Hepatocyte (in vitro differentiated cells): Measurements from ENCODE around the gene KIF6. TPM values are rescaled to one million over a fixed set of nuclear protein-coding genes. Genes with fewer than 3 reads are reported as not detected.

ENCODE experiments used
- DNase-seq: peaks from one replicate; pipeline ENCODE4 v3.0.0-alpha.2; 2016; ENCODE audit warnings: low spot score
- H2AFZ ChIP-seq: fragments of 200-600 bp; sonication (generic); 2 replicates; pipeline ENCODE4 v1.6.0; 2016; ENCODE audit warnings: antibody characterized with exemption, mild to moderate bottlenecking
- H3K27ac ChIP-seq: fragments of 200-600 bp; sonication (generic); 2 replicates; pipeline ENCODE4 v1.5.1; 2016; ENCODE audit warnings: mild to moderate bottlenecking
- H3K27me3 ChIP-seq: fragments of 200-600 bp; sonication (generic); 2 replicates; pipeline ENCODE4 v1.6.1; 2016
- H3K36me3 ChIP-seq: fragments of 200-600 bp; sonication (generic); replicated peaks from 2 replicates; pipeline ENCODE4 v1.5.1; 2016; ENCODE audit warnings: low read depth; ENCODE audit not compliant: insufficient read depth
- H3K4me1 ChIP-seq: fragments of 200-600 bp; sonication (generic); 2 replicates; pipeline ENCODE4 v1.5.1; 2016; ENCODE audit warnings: mild to moderate bottlenecking, moderate library complexity; ENCODE audit not compliant: insufficient read depth
- H3K4me2 ChIP-seq: fragments of 200-600 bp; sonication (generic); 2 replicates; pipeline ENCODE4 v1.6.0; 2016
- H3K4me3 ChIP-seq: fragments of 200-600 bp; sonication (generic); 2 replicates; pipeline ENCODE4 v1.5.1; 2016; ENCODE audit warnings: mild to moderate bottlenecking
- H3K79me2 ChIP-seq: fragments of 200-600 bp; sonication (generic); 2 replicates; pipeline ENCODE4 v1.6.0; 2017; ENCODE audit warnings: mild to moderate bottlenecking
- H3K9me2 ChIP-seq: fragments of 200-600 bp; sonication (generic); replicated peaks from 2 replicates; pipeline ENCODE4 v1.6.0; 2017; ENCODE audit warnings: mild to moderate bottlenecking; ENCODE audit not compliant: insufficient read depth
- H3K9me3 ChIP-seq: fragments of 200-600 bp; sonication (generic); 2 replicates; pipeline ENCODE4 v1.5.1; 2016; ENCODE audit warnings: low read depth, mild to moderate bottlenecking
- H4K20me1 ChIP-seq: fragments of 200-600 bp; sonication (generic); 2 replicates; pipeline ENCODE4 v1.6.0; 2016; ENCODE audit warnings: mild to moderate bottlenecking; ENCODE audit not compliant: insufficient read depth, poor library complexity, severe bottlenecking
- EZH2 ChIP-seq: fragments of 200-600 bp; sonication (generic); IDR thresholded peaks from 2 replicates; pipeline ENCODE4 v1.6.1; 2016; ENCODE audit warnings: antibody characterized with exemption, mild to moderate bottlenecking, borderline replicate concordance
- EZH2phosphoT487 ChIP-seq: fragments of 200-600 bp; sonication (generic); IDR thresholded peaks from one replicate; pipeline ENCODE4 v1.6.1; 2018; ENCODE audit warnings: antibody characterized with exemption, mild to moderate bottlenecking, low read depth, moderate library complexity; ENCODE audit not compliant: unreplicated experiment, severe bottlenecking
- WGBS: methylation state at CpG from one replicate; pipeline ENCODE4 v1.1.6; 2016; ENCODE audit warnings: low lambda C conversion rate; ENCODE audit errors: missing lambda C conversion rate; 5-methylcytosine and 5-hydroxymethylcytosine counted together
- polyA plus RNA-seq: library from polyadenylated mRNA; unstranded; fragments of >200 nt; fragmentation: Nextera tagmentation; extraction: Ambion mirVana; gene quantifications from 2 replicates; pipeline ENCODE4 v1.2.1, GENCODE V29; 2016
- total RNA-seq: library from RNA; depleted of rRNA; stranded (reverse); fragments of >200 nt; gene quantifications from 2 replicates; pipeline ENCODE4 v1.2.3, GENCODE V29; 2014
- TF ChIP-seq, protein P1 (sequence below): fragments of 200-600 bp; sonication (generic); IDR thresholded peaks from 2 replicates; pipeline ENCODE4 v1.5.1; 2016; ENCODE audit warnings: antibody characterized with exemption, mild to moderate bottlenecking; ENCODE audit not compliant: poor library complexity

The KIF6 gene
- total and polyA plus RNA-seq, 2 experiments from 2014 or later = 0.87 to 2.3 TPM

DNA sequence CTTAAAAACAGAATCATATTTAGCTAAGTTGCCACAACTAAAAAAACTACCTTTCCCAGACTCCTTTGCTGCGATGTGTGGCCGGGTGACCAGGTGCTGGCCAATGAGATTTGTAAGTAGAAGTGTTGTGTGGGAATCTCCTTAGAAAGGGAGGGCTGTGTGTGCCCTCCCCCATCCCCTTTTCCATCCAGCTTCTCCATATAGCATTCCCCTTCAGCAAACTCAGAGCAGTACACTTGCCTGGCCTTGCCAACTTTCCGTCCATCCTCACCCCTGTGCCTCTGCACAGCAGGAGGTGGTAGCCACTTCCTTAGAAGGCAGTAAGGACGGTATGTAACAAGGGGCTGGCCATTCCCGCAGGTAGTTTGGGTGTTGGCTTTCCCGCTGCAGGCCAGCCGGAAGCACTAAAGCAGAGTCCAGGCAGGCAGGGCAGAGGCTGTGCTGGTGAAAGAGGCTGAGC, 380.4 kb downstream of the KIF6 start:
- no peak overlapping the region for H2AFZ ChIP-seq
- H3K4me3 ChIP-seq = no peak overlapping the region
- H3K79me2 ChIP-seq = no peaks in the 10 kb centered on the region
- TF ChIP-seq, protein P1, sequence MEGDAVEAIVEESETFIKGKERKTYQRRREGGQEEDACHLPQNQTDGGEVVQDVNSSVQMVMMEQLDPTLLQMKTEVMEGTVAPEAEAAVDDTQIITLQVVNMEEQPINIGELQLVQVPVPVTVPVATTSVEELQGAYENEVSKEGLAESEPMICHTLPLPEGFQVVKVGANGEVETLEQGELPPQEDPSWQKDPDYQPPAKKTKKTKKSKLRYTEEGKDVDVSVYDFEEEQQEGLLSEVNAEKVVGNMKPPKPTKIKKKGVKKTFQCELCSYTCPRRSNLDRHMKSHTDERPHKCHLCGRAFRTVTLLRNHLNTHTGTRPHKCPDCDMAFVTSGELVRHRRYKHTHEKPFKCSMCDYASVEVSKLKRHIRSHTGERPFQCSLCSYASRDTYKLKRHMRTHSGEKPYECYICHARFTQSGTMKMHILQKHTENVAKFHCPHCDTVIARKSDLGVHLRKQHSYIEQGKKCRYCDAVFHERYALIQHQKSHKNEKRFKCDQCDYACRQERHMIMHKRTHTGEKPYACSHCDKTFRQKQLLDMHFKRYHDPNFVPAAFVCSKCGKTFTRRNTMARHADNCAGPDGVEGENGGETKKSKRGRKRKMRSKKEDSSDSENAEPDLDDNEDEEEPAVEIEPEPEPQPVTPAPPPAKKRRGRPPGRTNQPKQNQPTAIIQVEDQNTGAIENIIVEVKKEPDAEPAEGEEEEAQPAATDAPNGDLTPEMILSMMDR = no peak
- TF ChIP-seq EZH2phosphoT487 (no peak), EZH2 (no peak)
- WGBS = 77% methylated on average over 7 of the region's 7 CpGs
- H3K36me3 ChIP-seq = no peaks in the 10 kb centered on the region
- H3K9me3 ChIP-seq = no peaks in the 10 kb centered on the region
- H3K9me2 ChIP-seq = no peaks in the 10 kb centered on the region
- peaks cover 8% of the 10 kb centered on the region for H3K27me3 ChIP-seq
- no peak for DNase-seq
- peaks cover 2% of the 10 kb centered on the region for H3K4me1 ChIP-seq
- H3K4me2 ChIP-seq = no peak overlapping the region
- H4K20me1 ChIP-seq = no peaks in the 10 kb centered on the region
- no peak overlapping the region for H3K27ac ChIP-seq

DNA sequence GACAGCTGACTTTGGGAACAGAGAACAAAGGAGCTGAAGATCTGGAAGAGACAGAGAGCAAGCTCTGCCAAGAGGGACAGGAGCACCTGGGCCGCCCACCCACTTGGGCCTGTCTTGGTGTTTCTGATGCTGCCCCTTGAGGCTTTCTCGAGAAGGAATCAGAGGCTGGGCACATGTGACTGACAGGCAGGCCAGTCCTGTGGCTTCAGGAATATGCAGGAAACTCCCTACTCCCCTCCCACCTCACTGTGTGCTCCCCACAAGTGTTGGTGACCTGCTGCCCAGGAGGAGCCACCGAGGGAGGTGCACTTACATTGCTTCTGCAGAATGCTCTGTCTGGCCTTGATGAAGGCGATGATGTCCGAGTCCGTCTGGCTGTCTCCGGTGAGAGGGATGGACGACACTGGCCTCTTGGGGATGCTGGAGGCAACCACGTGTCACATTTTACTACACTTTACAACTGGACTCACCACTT, 381.8 kb downstream of the KIF6 start:
- H3K9me2 ChIP-seq = no peaks in the 10 kb centered on the region
- H3K4me2 ChIP-seq = no peak overlapping the region
- no peaks in the 10 kb centered on the region for H3K9me3 ChIP-seq
- no peak for DNase-seq
- no peak overlapping the region for H3K27ac ChIP-seq
- WGBS = 93% methylated on average over 9 of the region's 9 CpGs
- no peaks in the 10 kb centered on the region for H3K36me3 ChIP-seq
- H2AFZ ChIP-seq = no peak overlapping the region
- H4K20me1 ChIP-seq = no peaks in the 10 kb centered on the region
- peaks cover 8% of the 10 kb centered on the region for H3K27me3 ChIP-seq
- no peak overlapping the region for H3K4me3 ChIP-seq
- H3K4me1 ChIP-seq = peaks cover 6% of the 10 kb centered on the region
- no peaks in the 10 kb centered on the region for H3K79me2 ChIP-seq
- TF ChIP-seq EZH2phosphoT487 = no peak
- TF ChIP-seq EZH2 = no peak
- TF ChIP-seq, protein P1 = no peak

DNA sequence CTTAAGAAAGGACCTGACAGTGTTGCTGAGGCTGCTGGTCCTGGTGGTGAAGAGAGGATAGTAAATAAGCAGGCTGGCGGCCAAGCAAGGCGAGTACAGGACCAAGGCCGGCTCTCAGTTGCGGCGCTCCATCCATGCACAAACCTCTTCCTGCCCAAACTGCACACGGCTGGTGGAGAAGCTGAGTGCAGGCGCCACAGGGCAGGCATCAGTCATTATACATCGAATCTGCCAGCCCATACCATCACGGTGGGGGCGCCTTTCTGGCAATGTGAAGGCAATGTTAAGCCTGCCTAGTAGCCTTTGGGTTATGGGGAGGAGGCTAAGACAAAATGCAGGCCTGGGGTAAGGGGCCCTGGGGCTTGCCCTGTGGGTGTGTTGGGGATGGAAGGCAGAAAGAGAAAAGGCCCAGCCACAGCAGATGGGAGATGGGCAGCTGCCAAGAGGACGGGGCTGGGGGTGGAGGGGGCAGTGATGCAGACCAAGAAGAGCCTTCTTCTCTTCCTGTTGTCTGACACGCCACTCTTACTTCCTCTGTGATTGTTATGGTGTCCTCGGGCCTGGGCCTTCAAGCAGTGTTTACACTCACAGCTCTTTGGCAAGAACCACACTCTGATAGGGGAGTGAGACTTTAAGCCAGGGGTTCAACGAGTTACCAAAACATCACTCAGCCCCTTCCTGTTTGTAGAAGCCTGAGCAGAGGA, 382.4 kb downstream of the KIF6 start:
- WGBS = 75% methylated on average over 13 of the region's 14 CpGs
- no peak overlapping the region for H3K4me3 ChIP-seq
- no peak overlapping the region for H2AFZ ChIP-seq
- no peak for TF ChIP-seq EZH2
- TF ChIP-seq, protein P1 = no peak
- no peak for TF ChIP-seq EZH2phosphoT487
- H3K79me2 ChIP-seq = no peaks in the 10 kb centered on the region
- H3K27me3 ChIP-seq = peaks cover 8% of the 10 kb centered on the region
- H3K4me2 ChIP-seq = no peak overlapping the region
- H3K9me3 ChIP-seq = no peaks in the 10 kb centered on the region
- no peaks in the 10 kb centered on the region for H4K20me1 ChIP-seq
- H3K9me2 ChIP-seq = no peaks in the 10 kb centered on the region
- peaks cover 6% of the 10 kb centered on the region for H3K4me1 ChIP-seq
- no peak for DNase-seq
- H3K36me3 ChIP-seq = no peaks in the 10 kb centered on the region
- no peak overlapping the region for H3K27ac ChIP-seq
